SK-N-SH (cell line): ENCODE measurements around the gene CLMP. TPM values are rescaled to one million over a fixed set of nuclear protein-coding genes. Genes with fewer than 3 reads are reported as not detected.

Source experiments
- CTCF ChIA-PET: fragments of 300-600, 350-600 bp; formaldehyde crosslinking; extraction: SDS; loops from one replicate; lab custom pipeline; 2021; lab: Yijun Ruan, JAX
- POLR2A ChIA-PET: fragments of 350-600 bp; sonication (Branson Sonifier 250); formaldehyde crosslinking; extraction: SDS; loops from one replicate; lab custom pipeline; 2020; ENCODE audit warnings: antibody characterized with exemption, inconsistent platforms; lab: Yijun Ruan, JAX
- DNase-seq: peaks from one replicate; pipeline ENCODE4 v3.0.0; 2012
- H2AFZ ChIP-seq: fragments of 200-600 bp; sonication (generic); 2 replicates; pipeline ENCODE4 v1.8.1; 2016; ENCODE audit warnings: antibody characterized with exemption, mild to moderate bottlenecking, low read depth
- H3F3A ChIP-seq: fragments of 200-600 bp; sonication (generic); replicated peaks from 2 replicates; pipeline ENCODE3; 2016; ENCODE audit warnings: antibody characterized with exemption, mild to moderate bottlenecking; ENCODE audit not compliant: insufficient read depth
- H3K27ac ChIP-seq, 2 experiments: fragments of 200-500 bp in 1 of 2; fragments of 200-600 bp in 1 of 2; sonication (Bioruptor generic) in 1 of 2; sonication (generic), shearing (Covaris generic) in 1 of 2; 2 replicates each; pipeline versions ENCODE4 v1.5.1 to v1.6.1; 2014 to 2016; ENCODE audit warnings: low read depth in 2 of 2, inconsistent platforms in 1 of 2, low read length in 1 of 2, mild to moderate bottlenecking in 1 of 2, mixed read lengths in 1 of 2
- H3K27me3 ChIP-seq: fragments of 200-600 bp; sonication (generic), shearing (Covaris generic); 2 replicates; pipeline ENCODE4 v1.6.1; 2016; ENCODE audit warnings: mixed run types; ENCODE audit not compliant: insufficient read depth
- H3K36me3 ChIP-seq, 2 experiments: fragments of 200-500 bp in 1 of 2; fragments of 200-600 bp in 1 of 2; sonication (Bioruptor generic) in 1 of 2; sonication (generic) in 1 of 2; replicated peaks in 1 of 2; 2 replicates each; pipeline versions ENCODE3 to v1.5.1; 2014 to 2016; ENCODE audit warnings: low read length in 1 of 2, mild to moderate bottlenecking in 1 of 2; ENCODE audit not compliant: insufficient read depth in 2 of 2, control insufficient read depth in 1 of 2
- H3K4me1 ChIP-seq, 2 experiments: fragments of 200-500 bp in 1 of 2; fragments of 200-600 bp in 1 of 2; sonication (Bioruptor generic) in 1 of 2; sonication (generic), shearing (Covaris generic) in 1 of 2; 2 replicates each; pipeline versions ENCODE4 v1.5.1 to v1.6.1; 2014 to 2016; ENCODE audit warnings: low read depth in 1 of 2, low read length in 1 of 2, mixed run types in 1 of 2; ENCODE audit not compliant: insufficient read depth in 2 of 2, control insufficient read depth in 1 of 2
- H3K4me2 ChIP-seq: fragments of 200-600 bp; sonication (generic), shearing (Covaris generic); 2 replicates; pipeline ENCODE4 v1.6.1; 2017; ENCODE audit warnings: mixed run types
- H3K4me3 ChIP-seq, 2 experiments: fragments of 200-500 bp in 1 of 2; fragments of 200-600 bp in 1 of 2; sonication (Bioruptor generic) in 1 of 2; sonication (generic), shearing (Covaris generic) in 1 of 2; 2 replicates each; pipeline versions ENCODE4 v1.5.1 to v1.8.1; 2014 to 2016; ENCODE audit warnings: low read depth in 2 of 2, inconsistent platforms in 1 of 2, low read length in 1 of 2, mild to moderate bottlenecking in 1 of 2, mixed read lengths in 1 of 2, moderate library complexity in 1 of 2
- H3K79me2 ChIP-seq: fragments of 200-600 bp; sonication (generic); 2 replicates; pipeline ENCODE4 v1.8.1; 2017; ENCODE audit warnings: mild to moderate bottlenecking; ENCODE audit not compliant: insufficient read depth
- H3K9ac ChIP-seq: fragments of 200-600 bp; sonication (generic); 2 replicates; pipeline ENCODE4 v1.6.1; 2017; ENCODE audit warnings: mixed run types
- H3K9me2 ChIP-seq: fragments of 200-600 bp; sonication (generic); 2 replicates; pipeline ENCODE4 v1.6.1; 2017; ENCODE audit warnings: mixed run types
- H3K9me3 ChIP-seq: fragments of 200-600 bp; sonication (generic); 2 replicates; pipeline ENCODE4 v1.6.1; 2017; ENCODE audit warnings: mixed run types, mild to moderate bottlenecking, moderate library complexity
- H4K20me1 ChIP-seq: fragments of 200-600 bp; sonication (generic); 2 replicates; pipeline ENCODE4 v1.6.1; 2017; ENCODE audit warnings: mild to moderate bottlenecking, mixed run types; ENCODE audit not compliant: insufficient read depth
- CHD2 ChIP-seq: fragments of 150-350 bp; IDR thresholded peaks from 2 replicates; pipeline ENCODE4 v1.6.1; 2018; ENCODE audit warnings: low read length; ENCODE audit not compliant: partially characterized antibody
- EP300 ChIP-seq, 2 experiments: IDR thresholded peaks; 2 replicates each; pipeline versions ENCODE4 v1.4.0 to v1.6.1; 2012; ENCODE audit warnings: borderline replicate concordance in 1 of 2, low read depth in 1 of 2, low read length in 1 of 2
- EZH2phosphoT487 ChIP-seq: fragments of 200-600 bp; sonication (generic); IDR thresholded peaks from 2 replicates; pipeline ENCODE4 v1.6.1; 2017; ENCODE audit warnings: low read depth, mixed run types, mild to moderate bottlenecking, antibody characterized with exemption, moderate library complexity, borderline replicate concordance
- FOXM1 ChIP-seq: IDR thresholded peaks from 2 replicates; pipeline ENCODE4 v1.4.0; 2012; ENCODE audit warnings: low read depth, mild to moderate bottlenecking
- PBX3 ChIP-seq: IDR thresholded peaks from 2 replicates; pipeline ENCODE4; 2012
- POLR2AphosphoS5 ChIP-seq: IDR thresholded peaks from 2 replicates; pipeline ENCODE4 v1.6.1; 2012; ENCODE audit warnings: low read depth, low read length
- RCOR1 ChIP-seq: fragments of 150-350 bp; IDR thresholded peaks from 2 replicates; pipeline ENCODE4 v1.6.1; 2017; ENCODE audit warnings: antibody characterized with exemption, low read length
- REST ChIP-seq: IDR thresholded peaks from 2 replicates; pipeline ENCODE4 v1.6.1; 2012; ENCODE audit warnings: mild to moderate bottlenecking, low read depth, low read length, moderate library complexity
- TEAD4 ChIP-seq: IDR thresholded peaks from 2 replicates; pipeline ENCODE4 v1.4.0; 2012; ENCODE audit warnings: mild to moderate bottlenecking, borderline replicate concordance; ENCODE audit not compliant: insufficient read depth
- USF2 ChIP-seq: fragments of 150-350 bp; IDR thresholded peaks from 2 replicates; pipeline ENCODE4 v1.6.1; 2017; ENCODE audit warnings: antibody characterized with exemption, low read length, low read depth, borderline replicate concordance
- YY1 ChIP-seq: IDR thresholded peaks from 2 replicates; pipeline ENCODE4 v1.4.0; 2012; ENCODE audit warnings: low read depth, mild to moderate bottlenecking
- WGBS: methylation state at CpG from one replicate; pipeline ENCODE4 v1.1.6; 2017; ENCODE audit warnings: low lambda C conversion rate; 5-methylcytosine and 5-hydroxymethylcytosine counted together
- polyA plus RNA-seq, 3 experiments: library from polyadenylated mRNA; depleted of rRNA; stranded (reverse); fragments of >200 nt; gene quantifications; 2 replicates each; pipeline ENCODE4 v1.2.3, GENCODE V29; 2012

Gene CLMP
- polyA plus RNA-seq, 1 of the 3 experiments (the other 2 are of a cell fraction), result 61.9 TPM

GRCh38 chr11:123056835-123057491 is 138.1 kb downstream of the CLMP start:
- peaks cover 54% of the 10 kb centered on the region for H3K79me2 ChIP-seq
- H3K4me1 ChIP-seq, result peaks cover 9 to 32% of the 10 kb centered on the region in 2 experiments; a peak in 3 of 4 replicates
- H3K9me2 ChIP-seq, result no peaks in the 10 kb centered on the region
- WGBS, result 92% methylated on average over 3 of the region's 3 CpGs
- H3K27me3 ChIP-seq, result no peaks in the 10 kb centered on the region
- peaks cover 84% of the 10 kb centered on the region for H4K20me1 ChIP-seq
- TF ChIP-seq PBX3 (no peak), RCOR1 (no peak), EZH2phosphoT487 (no peak), USF2 (no peak), POLR2AphosphoS5 (no peak; the same call in 1 of the 2 replicates), CHD2 (no peak), EP300 (IDR thresholded peaks at IDR 0.05; ENCODE audit: borderline replicate concordance in 1 of 2, low read depth in 1 of 2, low read length in 1 of 2) (no peak), TEAD4 (no peak), FOXM1 (no peak), REST (no peak), YY1 (no peak)
- TF ChIP-seq, all 33 proteins: peak for 0
- no peak overlapping the region for H3K9ac ChIP-seq
- H3K9me3 ChIP-seq, result no peaks in the 10 kb centered on the region
- ChIA-PET CTCF (interaction anchor here (0.6 to 5.9 kb wide), 8 partner anchors 10 to 213 kb away, joined by 3 to 74 read pairs (median 8); no protein-coding TSS in a partner anchor), POLR2A (interaction anchor here (0.6 to 0.9 kb wide), 2 partner anchors 10 to 34 kb away, joined by 4 to 5 read pairs; no protein-coding TSS in a partner anchor)
- H2AFZ ChIP-seq, result no peak overlapping the region
- peaks cover 96% of the 10 kb centered on the region for H3F3A ChIP-seq
- 0 out of 2 replicates have a peak overlapping the region, but pooled peaks have one; percentile 35 for H3K4me2 ChIP-seq
- no peak for DNase-seq
- H3K36me3 ChIP-seq, result peaks cover 69 to 75% of the 10 kb centered on the region in 2 experiments
- no peak overlapping the region for H3K4me3 ChIP-seq
- peak overlapping the region; percentile 51 to 99 for H3K27ac ChIP-seq
